GM12878 (cell line): ENCODE data around the gene AMY2B. TPM values are rescaled to one million over a fixed set of nuclear protein-coding genes. Genes with fewer than 3 reads are reported as not detected.
A peak's percentile ranks its signal among the peaks of the same experiment; 100 is the strongest.

ENCODE experiments used
- ATF7 ChIP-seq: fragments of 450-650 bp; IDR thresholded peaks from 2 replicates; pipeline ENCODE4 v1.6.1; 2016; ENCODE audit warnings: low read depth, mild to moderate bottlenecking
- BHLHE40 ChIP-seq, 2 experiments: fragments of 450-650 bp in 1 of 2; IDR thresholded peaks; 2 replicates each; pipeline ENCODE4 v1.6.1; 2011 to 2017; ENCODE audit warnings: low read depth in 2 of 2, borderline replicate concordance in 1 of 2, improper control_type of control experiment in 1 of 2, low read length in 1 of 2, mild to moderate bottlenecking in 1 of 2
- FOXK2 ChIP-seq: fragments of 450-650 bp; IDR thresholded peaks from 2 replicates; pipeline ENCODE4 v1.6.1; 2017; ENCODE audit warnings: mild to moderate bottlenecking, moderate library complexity
- HSF1 ChIP-seq: fragments of 150-350 bp; IDR thresholded peaks from 2 replicates; pipeline ENCODE4 v1.6.1; 2014; ENCODE audit warnings: mild to moderate bottlenecking, low read depth, low read length
- IKZF2 ChIP-seq, 2 experiments: fragments of 450-650 bp; IDR thresholded peaks; 2 replicates each; pipeline ENCODE4 v1.6.1; 2017; ENCODE audit warnings: mild to moderate bottlenecking in 2 of 2, moderate library complexity in 2 of 2
- JUND ChIP-seq: IDR thresholded peaks from 2 replicates; pipeline ENCODE4 v1.6.1; 2012; ENCODE audit warnings: low read depth, mild to moderate bottlenecking, low read length, improper control_type of control experiment, moderate library complexity
- MEF2A ChIP-seq: IDR thresholded peaks from 2 replicates; pipeline ENCODE4 v1.6.1; 2011; ENCODE audit warnings: low read depth, mild to moderate bottlenecking, low read length, moderate library complexity; ENCODE audit not compliant: insufficient read depth
- MYB ChIP-seq: fragments of 150-350 bp; IDR thresholded peaks from 2 replicates; pipeline ENCODE4 v1.6.1; 2014; ENCODE audit warnings: mild to moderate bottlenecking, low read depth, low read length, borderline replicate concordance
- MYC ChIP-seq: IDR thresholded peaks from 2 replicates; pipeline ENCODE4 v1.6.1; 2011; ENCODE audit warnings: mild to moderate bottlenecking, low read length, moderate library complexity, inconsistent platforms; ENCODE audit not compliant: insufficient read depth, insufficient replicate concordance, insufficient read length, severe bottlenecking
- NR2C1 ChIP-seq: fragments of 450-650 bp; IDR thresholded peaks from 2 replicates; pipeline ENCODE4 v1.6.1; 2017; ENCODE audit warnings: antibody characterized with exemption, mild to moderate bottlenecking, moderate library complexity
- NR2F1 ChIP-seq: fragments of 450-650 bp; conservative IDR thresholded peaks from 2 replicates; pipeline ENCODE4 v1.6.1; 2017; ENCODE audit warnings: mild to moderate bottlenecking
- NRF1 ChIP-seq: conservative IDR thresholded peaks from 2 replicates; pipeline ENCODE4 v1.6.1; 2011; ENCODE audit warnings: mild to moderate bottlenecking, low read depth, low read length, improper control_type of control experiment
- PKNOX1 ChIP-seq: fragments of 450-650 bp; IDR thresholded peaks from 2 replicates; pipeline ENCODE4 v1.6.1; 2016; ENCODE audit warnings: mild to moderate bottlenecking
- RAD21 ChIP-seq: IDR thresholded peaks from 2 replicates; pipeline ENCODE4 v1.6.1; 2011; ENCODE audit warnings: mild to moderate bottlenecking, low read depth, low read length, moderate library complexity; ENCODE audit not compliant: insufficient read depth
- RELB ChIP-seq: fragments of 450-650 bp; IDR thresholded peaks from 2 replicates; pipeline ENCODE4 v1.6.1; 2017; ENCODE audit warnings: low read depth, mild to moderate bottlenecking, moderate library complexity
- RFX5 ChIP-seq: IDR thresholded peaks from 2 replicates; pipeline ENCODE4 v1.6.1; 2011; ENCODE audit warnings: low read depth, low read length, improper control_type of control experiment
- STAT3 ChIP-seq: IDR thresholded peaks from 2 replicates; pipeline ENCODE4 v1.6.1; 2011; ENCODE audit warnings: low read depth, low read length, improper control_type of control experiment
- ZBTB4 ChIP-seq: fragments of 450-650 bp; formaldehyde crosslinking; IDR thresholded peaks from 2 replicates; pipeline ENCODE4 v1.4.0; 2022; ENCODE audit warnings: mild to moderate bottlenecking, moderate library complexity
- ZNF24 ChIP-seq: fragments of 450-650 bp; IDR thresholded peaks from 2 replicates; pipeline ENCODE4 v1.6.1; 2017; ENCODE audit warnings: antibody characterized with exemption, mild to moderate bottlenecking
- ZNF274 ChIP-seq: IDR thresholded peaks from one replicate; pipeline ENCODE4 v1.8.0; 2011; ENCODE audit not compliant: insufficient read length, insufficient read depth
- polyA plus RNA-seq, 11 experiments: library from polyadenylated mRNA; depleted of rRNA in 4 of 11; unstranded in 6 of 11; stranded (reverse) in 5 of 11; fragments of >200 nt; fragmentation: Nextera tagmentation in 4 of 11; fragmentation: Illumina TruSeq in 1 of 11; extraction: Ambion mirVana in 4 of 11; extraction: Trizol in 1 of 11; gene quantifications; 1 replicate in 1 of 11; 2 replicates in 10 of 11; pipeline versions ENCODE4 v1.2.1 to v1.2.3, GENCODE V29; 2011 to 2016; ENCODE audit warnings: inconsistent platforms in 2 of 11, missing spikeins in 2 of 11, low read depth in 1 of 11
- total RNA-seq, 4 experiments: library from RNA; depleted of rRNA in 3 of 4; stranded (reverse); fragments of >200 nt in 3 of 4; fragmentation: Illumina TruSeq in 1 of 4; extraction: Trizol in 1 of 4; gene quantifications; 2 replicates each; pipeline versions ENCODE4 v1.2.1 to v1.2.3, GENCODE V29; 2013 to 2021
- TF ChIP-seq, protein P1 (sequence below): IDR thresholded peaks from 2 replicates; pipeline ENCODE4 v1.6.1; 2011; ENCODE audit warnings: mild to moderate bottlenecking, low read depth, low read length, moderate library complexity; ENCODE audit not compliant: insufficient replicate concordance

AMY2B gene
- total and polyA plus RNA-seq, 10 of the 15 experiments (the other 5 are each of a cell fraction or from before 2014, with no cell fraction given), result 2.1 to 9.9 (median 4.8) TPM

DNA sequence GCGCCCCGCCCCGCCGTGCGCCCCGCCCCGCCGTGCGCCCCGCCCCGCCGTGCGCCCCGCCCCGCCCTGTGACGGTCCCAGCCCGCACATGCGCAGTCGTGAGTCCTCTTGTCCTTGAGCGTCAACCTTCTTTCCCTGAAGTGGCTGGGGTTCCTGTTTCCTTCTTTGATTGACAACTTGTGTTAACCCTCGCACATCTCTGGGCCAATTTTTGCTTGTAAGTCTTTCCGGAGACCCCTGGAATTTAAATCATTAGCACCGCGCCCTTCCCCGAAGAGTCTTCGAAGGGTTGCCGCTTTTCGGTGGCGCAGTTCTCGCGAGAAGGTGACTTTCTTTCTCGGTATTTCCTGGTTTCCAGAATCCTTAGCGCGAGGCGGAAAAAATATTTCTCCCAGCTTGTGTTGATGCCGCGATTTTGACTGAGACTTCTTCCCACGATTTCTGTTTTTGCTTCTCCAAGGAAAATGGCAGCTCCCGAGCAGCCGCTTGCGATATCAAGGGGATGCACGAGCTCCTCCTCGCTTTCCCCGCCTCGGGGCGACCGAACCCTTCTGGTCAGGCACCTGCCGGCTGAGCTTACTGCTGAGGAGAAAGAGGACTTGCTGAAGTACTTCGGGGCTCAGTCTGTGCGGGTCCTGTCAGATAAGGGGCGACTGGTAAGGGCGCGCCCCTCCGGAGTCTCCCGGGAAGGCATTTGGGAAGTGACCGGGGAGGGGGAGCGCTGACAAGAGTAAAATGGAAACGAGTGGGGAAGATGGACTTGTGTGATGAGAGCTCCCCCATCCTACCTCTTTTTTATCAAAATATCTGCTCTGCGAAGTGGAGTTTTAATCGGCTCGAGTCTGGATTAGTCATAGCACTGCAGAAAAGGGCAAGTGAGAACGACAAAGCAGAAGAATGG, 45.5 kb upstream of the AMY2B start, which contains the start of gene RNPC3 (continued):
- TF ChIP-seq, protein P1, sequence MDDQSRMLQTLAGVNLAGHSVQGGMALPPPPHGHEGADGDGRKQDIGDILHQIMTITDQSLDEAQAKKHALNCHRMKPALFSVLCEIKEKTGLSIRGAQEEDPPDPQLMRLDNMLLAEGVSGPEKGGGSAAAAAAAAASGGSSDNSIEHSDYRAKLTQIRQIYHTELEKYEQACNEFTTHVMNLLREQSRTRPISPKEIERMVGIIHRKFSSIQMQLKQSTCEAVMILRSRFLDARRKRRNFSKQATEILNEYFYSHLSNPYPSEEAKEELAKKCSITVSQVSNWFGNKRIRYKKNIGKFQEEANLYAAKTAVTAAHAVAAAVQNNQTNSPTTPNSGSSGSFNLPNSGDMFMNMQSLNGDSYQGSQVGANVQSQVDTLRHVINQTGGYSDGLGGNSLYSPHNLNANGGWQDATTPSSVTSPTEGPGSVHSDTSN, result no peak
- TF ChIP-seq RAD21 (peak; percentile 45), BHLHE40 (IDR thresholded peaks at IDR 0.05; ENCODE audit: borderline replicate concordance in 1 of 2, low read depth in 2 of 2, low read length in 1 of 2) (peak in 1 of 2 experiments; percentile 51; a peak in 1 of 4 replicates), IKZF2 (IDR thresholded peaks at IDR 0.05) (peak; percentile 64 to 77; a peak in 3 of 4 replicates), HSF1 (no peak), PKNOX1 (peak; percentile 76), MYB (no peak), FOXK2 (no peak), JUND (no peak), ZNF24 (no peak), NRF1 (peak; percentile 49), NR2F1 (no peak), MYC (no peak), MEF2A (no peak), RFX5 (no peak), ZBTB4 (CRISPR knock-in tag) (no peak), ZNF274 (no peak), RELB (peak; percentile 71), NR2C1 (no peak), ATF7 (peak; percentile 18; the same call in 1 of the 2 replicates), STAT3 (no peak)
